ENCODE results near the gene SLC27A1. TPM values are rescaled to one million over a fixed set of nuclear protein-coding genes. Genes with fewer than 3 reads are reported as not detected.

The SLC27A1 gene
- polyA plus RNA-seq, 1 of the 3 experiments (the other 2 are of a cell fraction): 15.0 TPM

DNA sequence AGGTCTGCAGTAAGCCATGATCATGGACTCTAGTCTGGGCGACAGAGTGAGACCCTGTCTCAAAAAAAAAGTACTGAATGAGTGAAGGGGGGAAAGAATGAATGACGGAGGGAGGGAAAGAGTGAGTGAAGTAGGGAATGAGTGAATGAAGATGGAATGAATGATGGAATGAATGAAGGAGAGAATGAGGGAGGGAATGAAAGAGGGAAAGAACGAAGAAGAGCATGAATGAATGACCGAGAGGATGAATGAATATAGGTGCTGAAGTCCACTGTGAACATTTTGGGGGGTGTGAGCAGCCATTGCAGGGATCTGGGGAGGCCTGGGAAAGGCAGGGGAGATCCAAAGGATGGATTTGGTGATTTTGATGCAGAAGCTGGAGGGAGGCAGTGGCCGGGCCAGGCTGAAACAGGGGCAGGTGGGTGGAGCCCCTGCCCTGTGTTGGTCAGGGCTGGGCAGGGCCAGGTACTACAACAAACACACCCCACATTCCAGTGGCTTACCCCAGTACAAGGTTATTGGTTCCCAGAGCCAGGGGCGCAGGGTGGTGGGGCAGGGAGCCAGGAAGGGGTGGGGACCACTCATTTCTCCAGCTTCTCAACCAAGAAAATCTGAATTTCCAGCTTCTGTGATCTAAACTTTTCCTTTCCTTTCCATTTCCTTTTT, 14.3 kb downstream of the SLC27A1 start:
- no peak overlapping the region for H3K27ac ChIP-seq (ENCODE audit: low read depth in 2 of 2, low read length in 1 of 2)
- H2AFZ ChIP-seq (ENCODE audit: low read depth): no peak overlapping the region
- CTCF ChIA-PET: interaction anchor here (0.6 to 1.0 kb wide), 2 partner anchors 11 to 12 kb away, joined by 3 read pairs; no protein-coding TSS in a partner anchor
- H3F3A ChIP-seq (replicated peaks; ENCODE audit: insufficient read depth): peaks cover 4% of the 10 kb centered on the region
- no peaks in the 10 kb centered on the region for H3K27me3 ChIP-seq (ENCODE audit: insufficient read depth)
- POLR2A ChIA-PET: no interaction called here
- H3K36me3 ChIP-seq (replicated peaks in 1 of 2; ENCODE audit: control insufficient read depth in 1 of 2, insufficient read depth in 2 of 2, low read length in 1 of 2): no peaks in the 10 kb centered on the region
- WGBS (ENCODE audit: low lambda C conversion rate): 96% methylated on average over 6 of the region's 6 CpGs
- H3K9me2 ChIP-seq: no peaks in the 10 kb centered on the region
- H4K20me1 ChIP-seq (ENCODE audit: insufficient read depth): peaks cover 4% of the 10 kb centered on the region
- TF ChIP-seq RFX5 (IDR thresholded peaks at IDR 0.05; ENCODE audit: low read length) (no peak), FOXM1 (IDR thresholded peaks at IDR 0.05; ENCODE audit: low read depth) (no peak), SMC3 (IDR thresholded peaks at IDR 0.05; ENCODE audit: low read depth, low read length) (no peak), POLR2AphosphoS5 (IDR thresholded peaks at IDR 0.05; ENCODE audit: low read depth, low read length) (no peak), GATA2 (CRISPR knock-in tag; IDR thresholded peaks at IDR 0.05) (no peak), NRF1 (IDR thresholded peaks at IDR 0.05; ENCODE audit: low read depth, low read length) (no peak), REST (IDR thresholded peaks at IDR 0.05; ENCODE audit: low read depth, low read length) (no peak), MEF2A (IDR thresholded peaks at IDR 0.05; ENCODE audit: borderline replicate concordance, low read depth) (no peak), MAX (IDR thresholded peaks at IDR 0.05; ENCODE audit: low read depth) (no peak), RXRA (IDR thresholded peaks at IDR 0.05; ENCODE audit: borderline replicate concordance, low read depth) (no peak), FOSL2 (IDR thresholded peaks at IDR 0.05; ENCODE audit: borderline replicate concordance, low read depth) (no peak), FOXJ3 (CRISPR knock-in tag; IDR thresholded peaks at IDR 0.05) (no peak), ZBTB33 (IDR thresholded peaks at IDR 0.05; ENCODE audit: borderline replicate concordance, low read depth) (no peak), YY1 (IDR thresholded peaks at IDR 0.05; ENCODE audit: low read depth) (no peak)
- TF ChIP-seq, protein P1, sequence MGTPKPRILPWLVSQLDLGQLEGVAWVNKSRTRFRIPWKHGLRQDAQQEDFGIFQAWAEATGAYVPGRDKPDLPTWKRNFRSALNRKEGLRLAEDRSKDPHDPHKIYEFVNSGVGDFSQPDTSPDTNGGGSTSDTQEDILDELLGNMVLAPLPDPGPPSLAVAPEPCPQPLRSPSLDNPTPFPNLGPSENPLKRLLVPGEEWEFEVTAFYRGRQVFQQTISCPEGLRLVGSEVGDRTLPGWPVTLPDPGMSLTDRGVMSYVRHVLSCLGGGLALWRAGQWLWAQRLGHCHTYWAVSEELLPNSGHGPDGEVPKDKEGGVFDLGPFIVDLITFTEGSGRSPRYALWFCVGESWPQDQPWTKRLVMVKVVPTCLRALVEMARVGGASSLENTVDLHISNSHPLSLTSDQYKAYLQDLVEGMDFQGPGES (IDR thresholded peaks at IDR 0.05; ENCODE audit: low read depth, low read length): no peak
- TF ChIP-seq, protein P2, sequence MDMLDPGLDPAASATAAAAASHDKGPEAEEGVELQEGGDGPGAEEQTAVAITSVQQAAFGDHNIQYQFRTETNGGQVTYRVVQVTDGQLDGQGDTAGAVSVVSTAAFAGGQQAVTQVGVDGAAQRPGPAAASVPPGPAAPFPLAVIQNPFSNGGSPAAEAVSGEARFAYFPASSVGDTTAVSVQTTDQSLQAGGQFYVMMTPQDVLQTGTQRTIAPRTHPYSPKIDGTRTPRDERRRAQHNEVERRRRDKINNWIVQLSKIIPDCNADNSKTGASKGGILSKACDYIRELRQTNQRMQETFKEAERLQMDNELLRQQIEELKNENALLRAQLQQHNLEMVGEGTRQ (IDR thresholded peaks at IDR 0.05; ENCODE audit: borderline replicate concordance, low read depth, low read length): no peak
- TF ChIP-seq, protein P3, sequence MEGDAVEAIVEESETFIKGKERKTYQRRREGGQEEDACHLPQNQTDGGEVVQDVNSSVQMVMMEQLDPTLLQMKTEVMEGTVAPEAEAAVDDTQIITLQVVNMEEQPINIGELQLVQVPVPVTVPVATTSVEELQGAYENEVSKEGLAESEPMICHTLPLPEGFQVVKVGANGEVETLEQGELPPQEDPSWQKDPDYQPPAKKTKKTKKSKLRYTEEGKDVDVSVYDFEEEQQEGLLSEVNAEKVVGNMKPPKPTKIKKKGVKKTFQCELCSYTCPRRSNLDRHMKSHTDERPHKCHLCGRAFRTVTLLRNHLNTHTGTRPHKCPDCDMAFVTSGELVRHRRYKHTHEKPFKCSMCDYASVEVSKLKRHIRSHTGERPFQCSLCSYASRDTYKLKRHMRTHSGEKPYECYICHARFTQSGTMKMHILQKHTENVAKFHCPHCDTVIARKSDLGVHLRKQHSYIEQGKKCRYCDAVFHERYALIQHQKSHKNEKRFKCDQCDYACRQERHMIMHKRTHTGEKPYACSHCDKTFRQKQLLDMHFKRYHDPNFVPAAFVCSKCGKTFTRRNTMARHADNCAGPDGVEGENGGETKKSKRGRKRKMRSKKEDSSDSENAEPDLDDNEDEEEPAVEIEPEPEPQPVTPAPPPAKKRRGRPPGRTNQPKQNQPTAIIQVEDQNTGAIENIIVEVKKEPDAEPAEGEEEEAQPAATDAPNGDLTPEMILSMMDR (IDR thresholded peaks at IDR 0.05): no peak
- no peaks in the 10 kb centered on the region for H3K9me3 ChIP-seq
- H3K79me2 ChIP-seq (ENCODE audit: insufficient read depth): peaks cover 6% of the 10 kb centered on the region; the same call in 1 of the 2 replicates
- DNase-seq: peak; percentile 4
- H3K4me3 ChIP-seq (ENCODE audit: low read depth in 2 of 2, low read length in 1 of 2): no peak overlapping the region
- no peak overlapping the region for H3K4me2 ChIP-seq
- H3K4me1 ChIP-seq (ENCODE audit: control insufficient read depth in 1 of 2, insufficient read depth in 2 of 2, low read depth in 1 of 2, low read length in 1 of 2): peaks cover 0 to 3% of the 10 kb centered on the region in 2 experiments; a peak in 2 of 4 replicates
- no peak overlapping the region for H3K9ac ChIP-seq
